ENCODE results near the gene LAMTOR2.

DNA sequence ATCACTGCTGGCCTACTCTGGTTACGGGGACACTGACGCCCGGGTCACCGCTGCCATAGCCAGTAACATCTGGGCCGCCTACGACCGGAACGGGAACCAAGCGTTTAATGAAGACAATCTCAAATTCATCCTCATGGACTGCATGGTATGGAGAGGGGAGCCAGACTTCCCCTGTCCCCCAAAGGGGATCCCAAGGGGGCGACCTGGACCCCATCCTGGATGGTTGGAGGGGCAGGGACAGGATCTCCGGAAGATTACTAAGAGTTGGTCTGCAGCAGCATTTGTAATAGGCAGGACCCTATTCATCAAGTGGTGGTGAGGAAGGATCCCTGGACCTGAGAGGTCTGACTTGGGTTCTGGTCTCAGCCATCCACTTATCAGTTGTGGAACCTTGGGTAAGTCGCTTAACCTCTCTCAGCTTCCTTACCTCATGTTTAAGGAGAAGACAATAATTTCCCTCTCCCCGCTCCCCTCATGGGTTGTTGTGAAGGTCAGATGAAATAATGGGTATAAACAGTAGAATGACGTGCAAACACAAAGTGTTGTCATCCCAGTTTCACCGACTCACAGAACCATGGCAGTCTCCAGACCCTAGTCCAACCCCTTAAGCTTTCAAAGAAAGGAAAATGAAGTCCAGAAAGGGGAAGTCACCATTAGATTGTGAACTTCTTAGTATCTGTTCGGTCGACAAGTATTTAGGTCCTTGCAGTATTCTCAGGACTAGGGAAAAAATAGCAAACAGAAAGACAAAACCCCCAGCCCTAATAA lies 883 bp downstream of the LAMTOR2 start:
- TF ChIP-seq GTF2F1 (IDR thresholded peaks at IDR 0.05; ENCODE audit: borderline replicate concordance, low read depth, low read length) (no peak), YY1 (IDR thresholded peaks at IDR 0.05; ENCODE audit: low read depth, low read length) (no peak), CBX5 (IDR thresholded peaks at IDR 0.05; ENCODE audit: low read depth, low read length) (no peak), ZNF274 (IDR thresholded peaks at IDR 0.05; ENCODE audit: borderline replicate concordance, extremely low read depth, low read length) (no peak), BRCA1 (IDR thresholded peaks at IDR 0.05; ENCODE audit: low read depth, low read length) (no peak), EZH2 (IDR thresholded peaks at IDR 0.05; ENCODE audit: low read depth, low read length, severe bottlenecking) (no peak)
- TF ChIP-seq, protein P1, sequence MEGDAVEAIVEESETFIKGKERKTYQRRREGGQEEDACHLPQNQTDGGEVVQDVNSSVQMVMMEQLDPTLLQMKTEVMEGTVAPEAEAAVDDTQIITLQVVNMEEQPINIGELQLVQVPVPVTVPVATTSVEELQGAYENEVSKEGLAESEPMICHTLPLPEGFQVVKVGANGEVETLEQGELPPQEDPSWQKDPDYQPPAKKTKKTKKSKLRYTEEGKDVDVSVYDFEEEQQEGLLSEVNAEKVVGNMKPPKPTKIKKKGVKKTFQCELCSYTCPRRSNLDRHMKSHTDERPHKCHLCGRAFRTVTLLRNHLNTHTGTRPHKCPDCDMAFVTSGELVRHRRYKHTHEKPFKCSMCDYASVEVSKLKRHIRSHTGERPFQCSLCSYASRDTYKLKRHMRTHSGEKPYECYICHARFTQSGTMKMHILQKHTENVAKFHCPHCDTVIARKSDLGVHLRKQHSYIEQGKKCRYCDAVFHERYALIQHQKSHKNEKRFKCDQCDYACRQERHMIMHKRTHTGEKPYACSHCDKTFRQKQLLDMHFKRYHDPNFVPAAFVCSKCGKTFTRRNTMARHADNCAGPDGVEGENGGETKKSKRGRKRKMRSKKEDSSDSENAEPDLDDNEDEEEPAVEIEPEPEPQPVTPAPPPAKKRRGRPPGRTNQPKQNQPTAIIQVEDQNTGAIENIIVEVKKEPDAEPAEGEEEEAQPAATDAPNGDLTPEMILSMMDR (IDR thresholded peaks at IDR 0.05; ENCODE audit: control extremely low read depth in 1 of 3, insufficient read depth in 1 of 3, low read depth in 1 of 3, low read length in 3 of 3): no peak
